ENCODE measurements around the gene GPR137B. TPM values are rescaled to one million over a fixed set of nuclear protein-coding genes. Genes with fewer than 3 reads are reported as not detected.

GPR137B gene
- total RNA-seq, 1 experiment from 2014 or later, result 7.1 TPM

- H3K9me3 ChIP-seq (ENCODE audit: low read depth, low read length, poor library complexity, severe bottlenecking), result no peaks in the 10 kb centered on the region
- BruUV-seq (replicated peaks), result no TSS peak
- intact Hi-C loops (cut with micrococcal nuclease; ENCODE audit: unreplicated experiment), result no loop called here
- no peak for DNase-seq (ENCODE audit: low spot score)
- no peak for TF ChIP-seq EZH2 (IDR thresholded peaks at IDR 0.05; ENCODE audit: borderline replicate concordance, low read depth, low read length, poor library complexity, severe bottlenecking)
- TF ChIP-seq CTCF (conservative IDR thresholded peaks at IDR 0.05; ENCODE audit: low read depth, low read length), result no peak
- no peak overlapping the region for H3K4me3 ChIP-seq (ENCODE audit: low read depth, low read length, poor library complexity, severe bottlenecking)
- H3K4me1 ChIP-seq (ENCODE audit: insufficient read depth, low read length, poor library complexity, severe bottlenecking), result no peaks in the 10 kb centered on the region
- no peak overlapping the region for H3K27ac ChIP-seq (ENCODE audit: low read depth, low read length, poor library complexity, severe bottlenecking)
- POLR2A ChIA-PET (ENCODE audit: low non-redundant PET), result no interaction called here
- CTCF ChIA-PET, result no interaction called here
- H3K27me3 ChIP-seq (replicated peaks; ENCODE audit: insufficient read depth, low read depth, low read length, poor library complexity), result no peaks in the 10 kb centered on the region
- no peaks in the 10 kb centered on the region for H3K36me3 ChIP-seq (ENCODE audit: insufficient read depth, low read length, poor library complexity, severe bottlenecking)
Observed at GRCh38 chr1:236119943-236120484, 22.3 kb upstream of the GPR137B start.

GRCh38 chr1:236120721-236121153 is 21.6 kb upstream of the GPR137B start:
- BruUV-seq (replicated peaks), result no TSS peak
- H3K4me1 ChIP-seq (ENCODE audit: insufficient read depth, low read length, poor library complexity, severe bottlenecking), result no peaks in the 10 kb centered on the region
- H3K9me3 ChIP-seq (ENCODE audit: low read depth, low read length, poor library complexity, severe bottlenecking), result no peaks in the 10 kb centered on the region
- H3K4me3 ChIP-seq (ENCODE audit: low read depth, low read length, poor library complexity, severe bottlenecking), result no peak overlapping the region
- H3K27me3 ChIP-seq (replicated peaks; ENCODE audit: insufficient read depth, low read depth, low read length, poor library complexity), result no peaks in the 10 kb centered on the region
- ChIA-PET CTCF (no interaction called here), POLR2A (ENCODE audit: low non-redundant PET) (no interaction called here)
- no peak overlapping the region for H3K27ac ChIP-seq (ENCODE audit: low read depth, low read length, poor library complexity, severe bottlenecking)
- no peak for DNase-seq (ENCODE audit: low spot score)
- no peak for TF ChIP-seq EZH2 (IDR thresholded peaks at IDR 0.05; ENCODE audit: borderline replicate concordance, low read depth, low read length, poor library complexity, severe bottlenecking)
- no peak for TF ChIP-seq CTCF (conservative IDR thresholded peaks at IDR 0.05; ENCODE audit: low read depth, low read length)
- H3K36me3 ChIP-seq (ENCODE audit: insufficient read depth, low read length, poor library complexity, severe bottlenecking), result no peaks in the 10 kb centered on the region
- intact Hi-C loops (cut with micrococcal nuclease; ENCODE audit: unreplicated experiment), result no loop called here

- DNase-seq (ENCODE audit: low spot score), result no peak
- no peaks in the 10 kb centered on the region for H3K27me3 ChIP-seq (replicated peaks; ENCODE audit: insufficient read depth, low read depth, low read length, poor library complexity)
Observed at GRCh38 chr1:236122176-236122575, 20.2 kb upstream of the GPR137B start.

More at GRCh38 chr1:236122176-236122575, 20.2 kb upstream of the GPR137B start:
- intact Hi-C loops (cut with micrococcal nuclease; ENCODE audit: unreplicated experiment), result no loop called here
- POLR2A ChIA-PET (ENCODE audit: low non-redundant PET), result no interaction called here
- no peaks in the 10 kb centered on the region for H3K9me3 ChIP-seq (ENCODE audit: low read depth, low read length, poor library complexity, severe bottlenecking)
- CTCF ChIA-PET, result no interaction called here
- H3K4me1 ChIP-seq (ENCODE audit: insufficient read depth, low read length, poor library complexity, severe bottlenecking), result no peaks in the 10 kb centered on the region
- H3K27ac ChIP-seq (ENCODE audit: low read depth, low read length, poor library complexity, severe bottlenecking), result no peak overlapping the region
- no peak overlapping the region for H3K4me3 ChIP-seq (ENCODE audit: low read depth, low read length, poor library complexity, severe bottlenecking)
- BruUV-seq (replicated peaks), result no TSS peak
- no peaks in the 10 kb centered on the region for H3K36me3 ChIP-seq (ENCODE audit: insufficient read depth, low read length, poor library complexity, severe bottlenecking)
- TF ChIP-seq CTCF (conservative IDR thresholded peaks at IDR 0.05; ENCODE audit: low read depth, low read length) (no peak), EZH2 (IDR thresholded peaks at IDR 0.05; ENCODE audit: borderline replicate concordance, low read depth, low read length, poor library complexity, severe bottlenecking) (no peak)

Measured in A673 (cell line).